HG02970 (cell line): ENCODE data around the gene BTNL2.
"Not testable (repeated sequence)": the region's sequence is repeated elsewhere in the genome, so short reads cannot be mapped to it uniquely, and the experiment has no call there.

Experiments used
- ATAC-seq: cut with Tn5 transposase; IDR thresholded peaks from one replicate; pipeline ENCODE4 v1.9.1; 2021; ENCODE audit warnings: mild to moderate bottlenecking, moderate library complexity, moderate number of reproducible peaks; ENCODE audit not compliant: unreplicated experiment, low FRiP score

BTNL2 gene

GRCh38 chr6:32406857-32407256, at the start of gene BTNL2:
Gene BTNL2 (minus strand): TSS chr6:32407181. CDS start chr6:32407123, 58 bp downstream.
- no peak for ATAC-seq

GRCh38 chr6:32449088-32449736, 42.2 kb upstream of the BTNL2 start:
- ATAC-seq = no peak

GRCh38 chr6:32447932-32448331, 41.0 kb upstream of the BTNL2 start:
- ATAC-seq = no peak

- ATAC-seq = no peak
Measured at GRCh38 chr6:32445321-32445854, 38.4 kb upstream of the BTNL2 start.

- ATAC-seq = no peak
Measured at GRCh38 chr6:32444433-32444832, 37.5 kb upstream of the BTNL2 start.

GRCh38 chr6:32442977-32443552, 36.1 kb upstream of the BTNL2 start:
- no peak for ATAC-seq

GRCh38 chr6:32442243-32442667, 35.3 kb upstream of the BTNL2 start:
- no peak for ATAC-seq

GRCh38 chr6:32439602-32440214, 32.7 kb upstream of the BTNL2 start, which contains the start of gene HLA-DRA:
Gene HLA-DRA (plus strand): TSS chr6:32439887. CDS start chr6:32439951, 64 bp downstream.
- ATAC-seq = peak; percentile 79

GRCh38 chr6:32439139-32439538, 32.2 kb upstream of the BTNL2 start:
- ATAC-seq = no peak

GRCh38 chr6:32436995-32437836, 30.2 kb upstream of the BTNL2 start:
- ATAC-seq = peak; percentile 54

GRCh38 chr6:32436186-32436585, 29.2 kb upstream of the BTNL2 start:
- ATAC-seq = no peak

- not testable (repeated sequence) for ATAC-seq
Measured at GRCh38 chr6:32433950-32434349, 27.0 kb upstream of the BTNL2 start.

- ATAC-seq = no peak
Measured at GRCh38 chr6:32432050-32432450, 25.1 kb upstream of the BTNL2 start.

GRCh38 chr6:32431142-32431541, 24.2 kb upstream of the BTNL2 start:
- no peak for ATAC-seq

- no peak for ATAC-seq
Measured at GRCh38 chr6:32430179-32430578, 23.2 kb upstream of the BTNL2 start.

GRCh38 chr6:32427934-32428474, 21.0 kb upstream of the BTNL2 start:
- ATAC-seq = no peak

GRCh38 chr6:32427218-32427617, 20.2 kb upstream of the BTNL2 start:
- no peak for ATAC-seq

GRCh38 chr6:32426338-32426737, 19.4 kb upstream of the BTNL2 start:
- no peak for ATAC-seq

- ATAC-seq = no peak
Measured at GRCh38 chr6:32424589-32425300, 17.8 kb upstream of the BTNL2 start.

GRCh38 chr6:32416036-32416435, 9.1 kb upstream of the BTNL2 start:
- ATAC-seq = no peak
